HTERT RPE-1 (cell line): ENCODE results near the gene ZSCAN10.
"Not testable (repeated sequence)": the region's sequence is repeated elsewhere in the genome, so short reads cannot be mapped to it uniquely, and the experiment has no call there.

Experiments
- in situ Hi-C: fragments of 300-500 bp; cut with MboI; formaldehyde crosslinking; loops from 4 replicates; pipeline ENCODE4 v1.14.3; 2020; ENCODE audit warnings: low sequenced_read_pairs

Gene ZSCAN10

DNA sequence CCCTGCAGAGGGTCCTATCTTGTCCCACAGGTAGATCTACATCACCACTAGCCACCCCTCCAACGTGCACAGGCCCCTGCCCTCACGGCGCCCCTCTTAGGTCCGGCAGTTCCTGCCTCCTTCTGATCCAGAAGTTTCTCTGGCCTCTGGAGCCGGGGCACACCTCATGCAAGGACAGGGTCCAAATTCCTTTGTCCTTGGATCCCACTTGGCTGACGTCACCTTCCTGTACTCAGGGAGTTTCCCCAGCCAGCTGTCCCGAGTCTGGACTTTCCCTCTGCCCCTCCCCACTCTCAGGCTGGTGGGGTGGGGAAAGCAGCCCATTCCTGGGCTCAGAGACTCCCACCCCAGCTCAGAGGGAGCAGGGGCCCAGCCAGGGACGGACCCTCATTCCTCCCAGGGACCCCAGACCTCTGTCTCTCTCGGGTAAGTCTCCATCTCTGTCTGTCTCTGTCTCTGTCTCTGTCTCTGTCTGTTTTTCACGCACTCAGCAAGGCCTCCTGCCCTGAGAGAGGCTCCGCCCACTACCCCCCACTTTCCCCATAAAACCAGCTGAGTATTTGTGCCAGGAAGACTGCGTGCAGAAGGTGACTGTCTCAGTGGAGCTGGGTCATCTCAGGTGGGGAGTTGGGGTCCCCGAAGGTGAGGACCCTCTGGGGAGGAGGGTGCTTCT lies 33.9 kb downstream of the ZSCAN10 start, which contains the start of gene IL32:
Gene IL32 (plus strand): TSS at position 572 of the 673 bp plus-strand sequence. CDS start 172 bp downstream, outside the sequence.
- in situ Hi-C loops, result no loop called here

DNA sequence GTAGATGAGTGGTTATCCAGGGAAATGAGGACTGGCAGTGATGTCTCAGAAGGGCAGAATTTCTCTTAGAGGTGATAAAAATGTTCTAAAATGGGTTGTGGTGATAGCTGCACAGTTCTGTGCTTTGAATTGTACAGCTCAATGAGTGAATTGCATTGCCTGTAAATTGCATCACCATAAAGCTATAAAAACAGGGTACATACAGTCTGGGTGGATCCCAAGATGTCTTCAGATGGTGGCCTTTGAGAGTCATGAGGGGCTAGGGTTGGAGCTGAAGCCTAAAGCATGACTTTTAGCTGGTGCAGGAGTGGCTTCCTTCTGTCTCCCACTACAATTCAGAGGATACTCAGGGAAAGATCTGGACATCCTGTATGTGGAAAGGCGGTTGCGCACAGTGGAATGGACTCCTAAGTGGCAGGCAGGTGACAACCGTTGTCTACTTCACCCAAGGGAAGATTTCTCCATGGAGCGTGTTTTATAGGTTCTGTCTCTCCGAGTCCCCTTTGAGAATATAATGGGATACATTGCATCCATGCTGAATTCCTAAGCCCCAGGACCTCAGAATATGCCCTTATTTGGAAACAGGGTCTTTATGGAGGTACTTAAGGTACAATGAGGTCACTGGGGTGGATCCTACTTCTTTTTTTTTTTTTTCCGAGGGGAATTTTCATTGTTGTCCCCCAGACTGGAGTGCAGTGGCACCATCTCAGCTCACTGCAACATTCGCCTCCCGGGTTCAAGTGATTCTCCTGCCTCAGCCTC lies 35.3 kb downstream of the ZSCAN10 start:
- in situ Hi-C loops, result no loop called here

DNA sequence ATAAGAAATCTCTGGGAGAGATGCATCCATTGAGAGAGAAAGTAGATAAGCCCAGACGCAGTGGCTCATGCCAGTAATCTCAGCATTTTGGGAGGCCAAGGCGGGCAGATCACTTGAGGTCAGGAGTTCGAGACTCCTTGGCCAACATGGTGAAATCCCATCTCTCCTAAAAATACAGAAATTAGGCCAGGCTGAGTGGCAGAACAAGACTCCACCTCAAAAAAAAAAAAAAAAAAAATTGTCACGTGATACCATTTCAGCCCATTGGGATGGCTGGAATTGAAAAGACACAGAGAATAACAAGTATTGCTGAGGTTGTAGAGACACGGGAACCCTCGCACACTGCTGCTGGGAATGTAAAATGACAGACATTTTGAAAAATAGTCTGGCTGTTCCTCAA lies 36.5 kb downstream of the ZSCAN10 start:
- in situ Hi-C loops, result no loop called here

DNA sequence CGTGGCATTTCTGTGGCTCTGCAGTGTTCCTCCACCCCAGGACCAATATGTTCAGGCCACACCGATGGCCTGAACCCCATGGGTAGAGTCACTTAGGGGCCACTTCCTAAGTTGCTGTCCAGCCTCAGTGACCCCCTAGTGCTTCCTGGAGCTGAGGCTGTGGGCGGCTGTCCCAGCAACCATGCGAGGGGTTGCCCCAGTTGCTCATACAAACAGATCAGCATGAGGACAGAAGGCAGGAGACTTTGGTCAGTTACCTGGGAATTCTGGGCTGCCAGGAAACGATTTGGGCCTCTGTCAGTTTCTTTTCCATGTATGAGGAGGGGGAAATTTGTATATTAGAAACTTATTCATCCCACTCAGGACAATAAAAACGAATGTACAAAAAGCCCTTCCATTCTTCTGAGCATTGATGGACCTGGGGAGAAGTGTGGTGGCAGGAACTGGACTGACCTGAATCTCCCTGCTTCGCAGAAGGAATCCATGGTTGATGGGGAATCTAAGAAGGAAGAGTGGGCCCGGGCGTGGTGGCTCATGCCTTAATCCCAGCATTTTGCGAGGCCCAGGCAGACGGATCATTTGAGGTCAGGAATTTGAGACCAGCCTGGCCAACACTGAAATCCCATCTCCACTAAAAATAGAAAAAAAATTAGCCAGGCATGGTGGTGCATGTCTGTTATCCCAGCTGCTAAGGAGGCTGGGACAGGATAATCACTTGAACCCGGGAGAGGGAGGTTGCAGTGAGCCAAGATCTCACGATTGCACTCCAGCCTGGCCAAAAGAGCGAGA lies 38.6 kb downstream of the ZSCAN10 start:
- in situ Hi-C loops, result no loop called here

DNA sequence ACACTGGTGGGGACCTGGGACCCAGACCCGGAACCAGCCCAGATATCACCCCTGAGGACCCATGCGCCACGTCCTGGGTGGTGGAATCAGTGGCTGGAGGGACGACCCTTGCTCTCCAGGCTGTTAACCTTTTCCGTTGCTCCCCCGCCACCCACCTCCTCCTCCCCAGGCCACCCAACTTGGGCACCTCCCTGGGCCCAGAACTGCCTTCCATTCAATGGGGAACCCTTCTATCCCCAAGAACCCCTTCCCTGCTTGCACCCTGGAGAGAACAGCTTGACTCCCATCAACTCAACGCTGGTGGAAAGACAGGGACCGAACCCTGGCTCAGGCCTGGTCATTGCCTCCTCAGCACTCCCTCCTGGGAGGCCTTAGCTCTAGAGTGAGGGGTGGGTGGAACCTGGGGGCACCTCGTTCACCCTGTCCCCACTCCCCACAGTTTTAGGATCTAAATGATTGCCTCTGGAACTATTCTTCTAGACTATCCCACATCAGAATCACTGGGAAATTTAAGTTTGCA lies 39.3 kb downstream of the ZSCAN10 start:
- in situ Hi-C loops, result no loop called here

DNA sequence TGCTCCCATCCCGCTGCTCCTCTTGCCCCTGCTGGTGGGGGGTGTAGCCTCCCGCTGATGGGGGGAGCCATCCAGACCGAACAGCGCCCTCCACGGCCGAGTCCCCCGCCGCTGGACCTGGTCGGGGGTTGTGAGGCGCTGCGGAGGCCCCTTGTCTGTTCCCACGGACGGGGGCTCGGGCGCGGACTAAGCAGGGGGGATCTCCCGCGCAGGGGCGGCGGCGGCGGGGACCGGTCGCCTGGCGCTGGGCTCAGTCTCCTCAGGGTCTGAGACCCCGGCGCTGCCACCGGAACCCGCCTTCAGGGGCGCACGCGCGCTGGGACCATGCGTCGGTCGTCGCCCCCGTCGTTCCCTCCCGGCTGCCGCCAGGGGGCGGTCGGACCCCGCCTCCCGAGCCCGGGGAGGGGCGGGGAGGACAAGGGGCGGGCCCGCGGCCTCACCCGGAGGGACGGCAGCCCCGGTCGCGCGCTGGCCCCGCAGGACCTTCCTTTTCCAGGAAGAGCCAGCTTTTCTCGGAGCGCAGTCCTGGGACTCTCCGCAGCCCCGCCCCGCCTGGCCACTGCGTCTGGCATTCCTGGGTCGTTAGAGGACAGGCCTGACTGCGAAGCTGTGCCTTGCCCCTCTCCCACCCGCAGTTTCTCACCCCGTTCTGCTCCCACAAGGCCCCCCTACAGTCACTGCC lies 39.9 kb downstream of the ZSCAN10 start:
- in situ Hi-C loops, result no loop called here

DNA sequence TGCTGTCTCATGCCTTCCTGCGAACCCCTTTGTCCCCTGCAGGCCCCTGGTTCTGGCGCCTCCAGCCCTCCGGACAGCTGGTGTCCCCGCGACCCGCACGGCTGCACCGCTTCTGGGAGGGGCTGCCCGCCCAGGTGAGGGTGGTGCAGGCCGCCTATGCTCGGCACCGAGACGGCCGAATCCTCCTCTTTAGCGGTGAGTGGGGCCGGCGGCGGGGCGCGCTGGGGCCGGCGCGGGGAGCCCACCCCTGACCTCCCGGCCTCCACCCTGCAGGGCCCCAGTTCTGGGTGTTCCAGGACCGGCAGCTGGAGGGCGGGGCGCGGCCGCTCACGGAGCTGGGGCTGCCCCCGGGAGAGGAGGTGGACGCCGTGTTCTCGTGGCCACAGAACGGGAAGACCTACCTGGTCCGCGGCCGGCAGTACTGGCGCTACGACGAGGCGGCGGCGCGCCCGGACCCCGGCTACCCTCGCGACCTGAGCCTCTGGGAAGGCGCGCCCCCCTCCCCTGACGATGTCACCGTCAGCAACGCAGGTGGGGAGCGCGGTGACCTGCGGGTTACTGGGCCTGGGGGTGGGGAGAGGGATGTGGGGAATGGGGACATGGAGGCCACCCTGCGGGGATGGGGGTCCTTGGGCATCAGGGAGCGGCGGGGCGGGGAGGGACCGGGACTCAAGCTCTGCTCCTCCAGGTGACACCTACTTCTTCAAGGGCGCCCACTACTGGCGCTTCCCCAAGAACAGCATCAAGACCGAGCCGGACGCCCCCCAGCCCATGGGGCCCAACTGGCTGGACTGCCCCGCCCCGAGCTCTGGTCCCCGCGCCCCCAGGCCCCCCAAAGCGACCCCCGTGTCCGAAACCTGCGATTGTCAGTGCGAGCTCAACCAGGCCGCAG lies 40.7 kb downstream of the ZSCAN10 start:
- in situ Hi-C loops, result no loop called here

DNA sequence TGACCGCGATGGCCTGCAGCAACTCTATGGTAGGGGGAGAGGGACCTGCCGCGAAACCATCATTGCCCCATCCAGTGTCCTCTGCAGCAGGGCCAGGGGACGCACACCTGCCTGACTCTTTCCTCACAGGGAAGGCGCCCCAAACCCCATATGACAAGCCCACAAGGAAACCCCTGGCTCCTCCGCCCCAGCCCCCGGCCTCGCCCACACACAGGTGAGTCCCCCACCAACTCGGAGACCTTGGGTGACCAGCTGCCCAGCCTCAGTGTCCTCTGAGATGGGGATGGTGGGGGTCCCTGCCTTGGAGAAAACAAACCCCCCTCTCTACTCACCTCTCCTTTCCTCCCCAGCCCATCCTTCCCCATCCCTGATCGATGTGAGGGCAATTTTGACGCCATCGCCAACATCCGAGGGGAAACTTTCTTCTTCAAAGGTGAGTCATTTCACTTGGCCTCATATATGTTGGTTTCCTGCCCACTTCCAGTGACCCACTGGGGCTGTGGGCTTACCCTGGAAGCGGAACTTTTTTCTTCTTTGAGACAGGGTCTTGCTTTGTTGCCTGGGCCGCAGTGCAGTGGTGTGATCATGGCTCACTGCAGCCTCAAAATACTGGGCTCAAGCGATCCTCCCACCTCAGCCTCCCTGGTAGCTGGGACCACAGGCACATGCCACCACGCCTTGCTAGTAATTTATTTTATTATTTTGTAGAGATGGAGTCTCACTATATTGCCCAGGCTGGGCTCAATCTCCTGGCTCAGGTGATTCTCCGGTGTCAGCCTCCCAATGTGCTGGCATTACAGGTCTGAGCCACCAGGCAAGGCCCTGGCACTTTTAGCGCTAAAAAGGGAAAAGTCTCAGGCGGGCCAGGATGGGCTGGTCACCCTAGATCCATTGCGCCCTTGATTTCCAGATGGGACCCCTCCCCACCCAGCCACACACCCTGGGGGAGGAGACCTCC lies 41.6 kb downstream of the ZSCAN10 start:
- in situ Hi-C loops, result no loop called here

DNA sequence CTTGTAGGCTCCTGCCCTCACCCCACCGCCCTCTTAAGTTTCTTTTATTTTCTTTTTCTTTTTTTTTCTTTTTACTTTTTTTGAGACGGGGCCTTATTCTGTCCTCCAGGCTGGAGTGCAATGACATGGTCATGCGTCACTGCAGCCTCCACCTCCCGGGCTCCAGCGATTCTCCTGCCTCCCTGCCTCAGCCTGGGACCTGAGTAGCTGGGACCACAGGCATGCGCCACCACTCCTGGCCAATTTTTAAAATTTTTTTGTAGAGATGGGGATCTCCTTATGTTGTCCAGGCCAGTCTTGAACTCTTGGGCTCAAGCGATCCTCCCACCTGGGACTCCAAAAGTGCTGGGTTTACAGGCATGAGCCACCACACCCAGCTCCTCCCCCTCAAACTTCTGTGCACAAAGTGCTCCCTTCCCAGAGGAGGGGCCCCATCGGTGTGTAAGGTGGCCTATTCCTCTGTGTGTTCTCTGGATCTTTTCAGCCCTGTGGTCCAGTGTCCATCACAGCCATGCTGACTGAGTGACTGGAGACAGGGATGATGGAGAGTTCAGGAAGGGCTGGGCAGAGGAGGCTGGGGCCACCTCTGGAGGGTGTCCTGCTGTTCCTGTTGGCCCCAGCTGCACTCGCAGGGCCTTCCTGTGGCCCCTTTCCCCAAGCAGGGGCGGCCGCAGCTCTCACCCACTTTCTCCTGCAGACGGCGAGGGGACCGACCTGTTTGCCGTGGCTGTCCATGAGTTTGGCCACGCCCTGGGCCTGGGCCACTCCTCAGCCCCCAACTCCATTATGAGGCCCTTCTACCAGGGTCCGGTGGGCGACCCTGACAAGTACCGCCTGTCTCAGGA lies 42.5 kb downstream of the ZSCAN10 start:
- in situ Hi-C loops, result no loop called here

DNA sequence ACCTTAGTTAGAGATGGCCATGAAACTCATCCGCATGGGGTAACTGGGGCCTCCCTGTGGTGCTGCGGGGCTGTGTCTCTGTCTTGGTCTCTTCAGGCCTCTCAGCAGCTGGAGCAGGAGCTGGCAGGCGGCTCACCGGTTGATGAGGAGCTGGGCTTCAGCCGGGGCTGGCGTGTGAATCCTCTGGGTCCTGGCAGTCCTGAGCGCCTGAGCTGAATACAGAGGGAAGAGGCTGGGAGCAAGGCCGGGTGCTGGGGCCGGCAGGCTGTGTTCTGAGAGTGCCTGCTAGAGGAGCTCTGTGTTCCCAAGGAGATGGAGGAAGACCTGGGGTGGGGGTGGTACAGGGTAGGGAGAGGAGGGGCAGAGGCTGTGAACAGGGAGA lies 43.4 kb downstream of the ZSCAN10 start:
- in situ Hi-C loops, result not testable (repeated sequence)

DNA sequence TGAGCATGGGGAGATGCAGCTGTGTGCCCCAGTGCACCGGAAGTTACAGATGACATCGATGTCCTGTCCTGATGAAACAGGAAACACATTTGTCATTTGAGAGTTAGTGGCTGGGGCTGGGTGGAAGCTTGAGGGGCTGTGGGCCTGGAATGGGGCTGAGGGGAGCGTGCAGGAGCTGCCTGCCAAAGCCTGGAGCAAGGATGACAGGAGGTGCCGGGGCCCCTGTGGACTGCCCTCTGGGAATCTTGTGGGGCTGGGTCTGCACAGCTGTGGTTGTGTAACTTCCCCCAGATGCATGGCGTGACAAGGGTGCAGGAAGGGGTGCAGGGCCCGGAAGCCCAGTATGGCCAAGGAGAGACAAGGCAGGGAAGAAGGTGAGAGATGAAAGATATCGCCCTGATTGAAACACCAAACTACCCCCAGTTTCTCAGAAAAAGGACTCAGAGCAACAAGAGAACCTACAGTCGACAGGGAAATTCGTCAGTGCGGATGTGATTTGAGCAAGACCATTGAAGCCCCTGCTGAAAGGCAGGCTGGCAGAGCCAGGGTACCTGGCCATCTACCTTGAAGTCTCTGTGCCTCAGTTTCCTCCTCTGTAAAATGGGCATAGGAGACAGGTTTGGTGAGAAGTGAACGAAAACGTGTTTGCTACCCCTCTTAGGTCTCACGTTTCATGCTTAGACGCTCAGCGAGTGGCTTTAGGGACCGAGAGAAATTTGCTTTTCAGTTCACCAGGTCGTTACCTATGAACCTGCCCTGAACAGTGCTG lies 43.9 kb downstream of the ZSCAN10 start:
- in situ Hi-C loops, result no loop called here

DNA sequence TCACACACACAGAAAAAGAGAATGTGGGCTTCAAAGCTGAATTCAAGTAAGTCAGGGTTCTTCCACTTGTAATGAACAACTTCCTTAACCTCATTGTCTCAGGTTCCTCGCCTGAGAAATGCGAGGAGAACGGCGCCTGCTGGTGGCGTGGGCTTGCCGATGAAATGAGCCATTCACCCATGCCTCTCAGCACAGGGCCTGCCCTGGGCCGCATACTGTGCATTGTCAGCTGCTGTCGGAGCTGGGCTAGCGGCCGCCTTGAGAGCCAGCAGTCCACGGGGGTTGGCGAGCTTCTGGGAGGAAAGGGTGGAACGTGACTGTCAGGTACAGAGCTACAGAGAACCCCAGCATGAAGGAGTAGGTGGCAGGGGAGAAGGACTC lies 45.8 kb downstream of the ZSCAN10 start:
- in situ Hi-C loops, result not testable (repeated sequence)

DNA sequence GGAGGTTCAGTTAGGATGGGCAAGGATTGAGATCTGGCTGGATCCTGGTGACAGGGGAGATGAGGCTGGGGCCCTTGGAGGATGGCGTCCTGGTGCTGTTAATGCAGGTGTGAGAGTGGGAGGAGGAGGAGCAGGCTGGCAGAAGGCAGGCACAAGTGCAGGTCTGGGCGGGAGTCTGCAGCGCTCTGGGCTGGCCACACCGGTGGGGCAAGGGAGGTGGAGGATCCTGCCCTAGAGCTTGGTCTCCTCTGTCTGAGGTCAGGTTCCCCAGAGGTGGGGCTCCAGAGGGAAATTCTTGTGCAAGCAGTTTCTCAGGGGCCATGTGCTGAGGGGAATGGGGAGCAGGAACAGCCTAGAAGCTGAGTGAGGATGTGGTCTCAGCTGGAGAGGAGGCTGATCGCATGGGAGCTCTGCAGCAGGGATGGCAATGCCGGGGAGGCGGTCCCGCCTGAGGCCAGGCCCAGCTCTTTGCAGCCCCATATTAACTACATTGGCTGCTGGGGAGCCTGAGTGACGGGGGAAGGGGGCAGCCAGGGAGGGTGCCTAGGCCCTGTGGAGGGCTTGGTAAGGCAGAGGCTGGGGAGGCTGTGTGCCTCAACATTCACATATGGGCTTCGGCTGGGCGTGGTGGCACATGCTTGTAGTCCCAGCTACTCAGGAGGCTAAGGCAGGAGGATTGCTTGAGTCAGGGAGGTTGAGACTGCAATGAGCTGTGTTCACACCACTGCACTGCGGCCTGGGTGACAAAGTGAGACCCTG lies 46.3 kb downstream of the ZSCAN10 start:
- in situ Hi-C loops, result not testable (repeated sequence)

DNA sequence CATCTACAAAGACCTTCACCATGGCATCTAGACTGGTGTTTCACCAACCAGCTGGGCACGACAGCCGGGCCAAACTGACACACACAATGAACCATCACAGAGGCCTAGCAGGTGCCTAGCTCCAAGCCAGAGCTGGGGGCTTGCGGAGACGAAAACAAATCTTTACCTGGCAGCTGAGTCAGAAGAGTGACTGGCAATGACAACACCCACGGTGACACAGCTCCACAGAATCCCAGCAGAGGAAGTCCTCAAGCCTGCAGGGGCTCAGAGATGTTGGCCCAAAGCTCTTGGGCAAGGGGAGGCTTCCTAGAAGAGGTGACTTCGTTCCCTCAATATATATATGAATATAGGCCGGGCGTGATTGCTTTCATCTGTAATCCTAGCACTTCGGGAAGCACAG lies 47.6 kb downstream of the ZSCAN10 start:
- in situ Hi-C loops, result no loop called here

DNA sequence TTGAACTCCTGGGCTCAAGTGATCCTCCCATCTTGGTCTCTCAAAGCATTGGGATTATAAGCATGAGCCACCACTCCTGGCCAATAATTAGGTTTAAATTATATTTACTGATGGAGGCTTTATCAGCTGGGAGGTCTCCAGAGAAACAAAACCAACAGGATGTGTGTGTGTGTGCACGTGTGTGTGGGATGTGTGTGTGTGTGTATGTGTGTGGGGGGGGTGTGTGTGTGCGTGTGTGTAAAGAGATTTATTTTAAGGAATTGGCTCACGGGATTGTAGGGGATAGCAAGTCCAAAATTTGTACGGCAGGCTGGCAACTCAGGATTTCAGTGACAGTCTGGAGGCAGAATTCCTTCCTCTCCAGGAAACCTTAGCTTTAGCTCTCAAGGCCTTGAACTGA lies 48.1 kb downstream of the ZSCAN10 start:
- in situ Hi-C loops, result no loop called here

DNA sequence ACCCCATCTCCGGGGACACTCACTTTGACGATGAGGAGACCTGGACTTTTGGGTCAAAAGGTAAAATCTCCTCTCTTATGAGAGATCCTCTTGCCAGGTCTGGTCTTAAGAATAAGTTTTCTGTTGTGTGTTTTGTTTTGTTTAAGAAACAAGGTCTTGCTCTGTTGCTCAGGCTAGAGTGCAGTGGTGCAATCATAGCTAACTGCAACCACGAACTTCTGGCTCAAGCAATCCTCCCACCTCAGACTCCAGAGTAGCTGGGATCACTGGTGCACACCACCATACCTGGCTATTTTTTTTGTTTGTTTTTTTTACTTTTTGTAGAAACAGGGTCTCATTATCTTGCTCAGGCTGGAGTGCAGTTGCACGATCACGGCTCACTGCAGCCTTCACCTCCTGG lies 48.6 kb downstream of the ZSCAN10 start:
- in situ Hi-C loops, result no loop called here
